NCI-H146 treated with DMSO at 0.1 percent for 48 hours (cell line): ENCODE data around the gene CACUL1.

ENCODE experiments used
- DNase-seq: peaks from one replicate; lab custom pipeline; 2025; ENCODE audit not compliant: unreplicated experiment; lab: John Stamatoyannopoulos, UW

The CACUL1 gene

GRCh38 chr10:118732245-118733165, 22.3 kb downstream of the CACUL1 start:
- DNase-seq: no peak

- no peak for DNase-seq
These were observed 23.9 kb downstream of the CACUL1 start for GRCh38 chr10:118730756-118731456.

GRCh38 chr10:118729641-118730258, 25.0 kb downstream of the CACUL1 start:
- no peak for DNase-seq

- DNase-seq: no peak
These were observed 25.6 kb downstream of the CACUL1 start for GRCh38 chr10:118729200-118729599.

GRCh38 chr10:118725886-118726500, 28.8 kb downstream of the CACUL1 start:
- no peak for DNase-seq

- no peak for DNase-seq
These were observed 31.3 kb downstream of the CACUL1 start for GRCh38 chr10:118723466-118723865.

GRCh38 chr10:118721539-118721876, 33.3 kb downstream of the CACUL1 start:
- no peak for DNase-seq

- DNase-seq: peak; percentile 2
These were observed 33.9 kb downstream of the CACUL1 start for GRCh38 chr10:118720685-118721538.

- no peak for DNase-seq
These were observed 40.4 kb downstream of the CACUL1 start for GRCh38 chr10:118714366-118714765.

GRCh38 chr10:118712930-118713634, 41.7 kb downstream of the CACUL1 start:
- DNase-seq: no peak

GRCh38 chr10:118712080-118712479, 42.7 kb downstream of the CACUL1 start:
- DNase-seq: no peak

GRCh38 chr10:118710487-118710886, 44.3 kb downstream of the CACUL1 start:
- no peak for DNase-seq

- DNase-seq: no peak
These were observed 46.2 kb downstream of the CACUL1 start for GRCh38 chr10:118708571-118708970.

- DNase-seq: no peak
These were observed 50.1 kb downstream of the CACUL1 start for GRCh38 chr10:118704711-118705110.

- DNase-seq: no peak
These were observed 53.0 kb downstream of the CACUL1 start for GRCh38 chr10:118701529-118702323.

- no peak for DNase-seq
These were observed 56.3 kb downstream of the CACUL1 start for GRCh38 chr10:118698421-118698820.

GRCh38 chr10:118694848-118695247, 59.9 kb downstream of the CACUL1 start:
- DNase-seq: no peak

- no peak for DNase-seq
These were observed 61.9 kb downstream of the CACUL1 start for GRCh38 chr10:118692872-118693271.
